Activated CD4-positive, alpha-beta memory T cell treated with anti-CD3 and anti-CD28 coated beads for 36 hours (primary cell): ENCODE results near the gene PDLIM5. TPM values are rescaled to one million over a fixed set of nuclear protein-coding genes. Genes with fewer than 3 reads are reported as not detected.

ENCODE experiments used
- CTCF ChIA-PET: fragments of 350-600 bp; sonication (Branson Sonifier 250); formaldehyde crosslinking; loops from one replicate; lab custom pipeline; 2021; ENCODE audit warnings: antibody characterized with exemption, inconsistent platforms; lab: Charles Lee
- POLR2A ChIA-PET: fragments of 350-600 bp; sonication (Branson Sonifier 250); formaldehyde crosslinking; loops from one replicate; lab custom pipeline; 2021; ENCODE audit warnings: antibody characterized with exemption; lab: Charles Lee
- DNase-seq: peaks from one replicate; pipeline ENCODE4 v3.0.0-alpha.2; 2020
- H3K27ac Mint-ChIP-seq: one replicate; pipeline ENCODE4 v1.8.0; 2021; ENCODE audit warnings: mixed read lengths
- H3K27me3 Mint-ChIP-seq: one replicate; pipeline ENCODE4 v1.8.0; 2021; ENCODE audit warnings: mixed read lengths
- H3K36me3 Mint-ChIP-seq: one replicate; pipeline ENCODE4 v1.8.0; 2021; ENCODE audit warnings: mixed read lengths
- H3K4me1 Mint-ChIP-seq: one replicate; pipeline ENCODE4 v1.8.0; 2021; ENCODE audit warnings: low read depth, mixed read lengths
- H3K4me3 Mint-ChIP-seq: one replicate; pipeline ENCODE4 v1.8.0; 2021; ENCODE audit warnings: mild to moderate bottlenecking, mixed read lengths
- H3K9me3 Mint-ChIP-seq: one replicate; pipeline ENCODE4 v1.8.0; 2021; ENCODE audit warnings: mixed read lengths
- intact Hi-C: fragments of 100-400 bp; cut with micrococcal nuclease; formaldehyde crosslinking; loops from one replicate; pipeline ENCODE4 v1.15.1; 2023
- total RNA-seq, 2 experiments: library from RNA; stranded (reverse); gene quantifications; one replicate each; pipeline ENCODE4 v1.2.3, GENCODE V29; 2021

PDLIM5 gene
- total RNA-seq, 2 experiments from 2014 or later, result 23.8 to 26.3 TPM

GRCh38 chr4:94689155-94689860 lies 237.6 kb downstream of the PDLIM5 start:
- Mint-ChIP-seq H3K36me3 (no peaks in the 10 kb centered on the region), H3K4me3 (no peak overlapping the region), H3K27ac (no peak overlapping the region), H3K9me3 (no peaks in the 10 kb centered on the region), H3K4me1 (no peaks in the 10 kb centered on the region), H3K27me3 (peaks cover 2% of the 10 kb centered on the region)
- DNase-seq, result no peak
- intact Hi-C loops, result no loop called here
- ChIA-PET POLR2A (no interaction called here), CTCF (no interaction called here)

- DNase-seq, result no peak
- Mint-ChIP-seq H3K27me3 (no peaks in the 10 kb centered on the region), H3K9me3 (no peaks in the 10 kb centered on the region), H3K4me3 (no peak overlapping the region), H3K36me3 (no peaks in the 10 kb centered on the region), H3K27ac (no peak overlapping the region), H3K4me1 (no peaks in the 10 kb centered on the region)
- POLR2A ChIA-PET, result no interaction called here
- CTCF ChIA-PET, result no interaction called here
- intact Hi-C loops, result no loop called here
These were observed 239.1 kb downstream of the PDLIM5 start for GRCh38 chr4:94690851-94691254.

GRCh38 chr4:94691552-94691951 lies 239.8 kb downstream of the PDLIM5 start:
- no peak overlapping the region for H3K27ac Mint-ChIP-seq
- ChIA-PET CTCF (no interaction called here), POLR2A (no interaction called here)
- intact Hi-C loops, result no loop called here
- no peak for DNase-seq
- no peaks in the 10 kb centered on the region for H3K4me1 Mint-ChIP-seq
- H3K4me3 Mint-ChIP-seq, result no peak overlapping the region
- H3K27me3 Mint-ChIP-seq, result no peaks in the 10 kb centered on the region
- no peaks in the 10 kb centered on the region for H3K9me3 Mint-ChIP-seq
- H3K36me3 Mint-ChIP-seq, result no peaks in the 10 kb centered on the region

GRCh38 chr4:94695384-94695783 lies 243.6 kb downstream of the PDLIM5 start:
- H3K4me1 Mint-ChIP-seq, result no peaks in the 10 kb centered on the region
- H3K27me3 Mint-ChIP-seq, result peaks cover under 1% of the 10 kb centered on the region
- no peaks in the 10 kb centered on the region for H3K36me3 Mint-ChIP-seq
- POLR2A ChIA-PET, result no interaction called here
- H3K9me3 Mint-ChIP-seq, result no peaks in the 10 kb centered on the region
- no peak for DNase-seq
- intact Hi-C loops, result no loop called here
- no peak overlapping the region for H3K27ac Mint-ChIP-seq
- no peak overlapping the region for H3K4me3 Mint-ChIP-seq
- CTCF ChIA-PET, result no interaction called here

GRCh38 chr4:94698187-94698586 lies 246.4 kb downstream of the PDLIM5 start:
- intact Hi-C loops, result no loop called here
- no peak overlapping the region for H3K27ac Mint-ChIP-seq
- H3K4me3 Mint-ChIP-seq, result no peak overlapping the region
- POLR2A ChIA-PET, result no interaction called here
- no peaks in the 10 kb centered on the region for H3K4me1 Mint-ChIP-seq
- CTCF ChIA-PET, result no interaction called here
- no peaks in the 10 kb centered on the region for H3K9me3 Mint-ChIP-seq
- DNase-seq, result no peak
- H3K27me3 Mint-ChIP-seq, result peaks cover 4% of the 10 kb centered on the region
- H3K36me3 Mint-ChIP-seq, result no peaks in the 10 kb centered on the region

GRCh38 chr4:94700298-94700697 lies 248.6 kb downstream of the PDLIM5 start:
- no peak for DNase-seq
- no peak overlapping the region for H3K4me3 Mint-ChIP-seq
- H3K36me3 Mint-ChIP-seq, result no peaks in the 10 kb centered on the region
- intact Hi-C loops, result no loop called here
- CTCF ChIA-PET, result no interaction called here
- peaks cover 4% of the 10 kb centered on the region for H3K27me3 Mint-ChIP-seq
- POLR2A ChIA-PET, result no interaction called here
- H3K4me1 Mint-ChIP-seq, result no peaks in the 10 kb centered on the region
- H3K9me3 Mint-ChIP-seq, result no peaks in the 10 kb centered on the region
- H3K27ac Mint-ChIP-seq, result no peak overlapping the region

- H3K4me3 Mint-ChIP-seq, result no peak overlapping the region
- no peaks in the 10 kb centered on the region for H3K36me3 Mint-ChIP-seq
- H3K27me3 Mint-ChIP-seq, result peaks cover 4% of the 10 kb centered on the region
- no peaks in the 10 kb centered on the region for H3K9me3 Mint-ChIP-seq
- POLR2A ChIA-PET, result no interaction called here
- intact Hi-C loops, result no loop called here
- CTCF ChIA-PET, result interaction anchor here (1.2 kb wide), 1 partner anchor 80 kb away, joined by 3 read pairs; no protein-coding TSS in a partner anchor
- H3K27ac Mint-ChIP-seq, result no peak overlapping the region
- H3K4me1 Mint-ChIP-seq, result no peaks in the 10 kb centered on the region
- no peak for DNase-seq
These were observed 250.0 kb downstream of the PDLIM5 start for GRCh38 chr4:94701631-94702300.

- Mint-ChIP-seq H3K27me3 (peaks cover 4% of the 10 kb centered on the region), H3K9me3 (peaks cover 6% of the 10 kb centered on the region), H3K4me3 (no peak overlapping the region), H3K4me1 (no peaks in the 10 kb centered on the region), H3K36me3 (no peaks in the 10 kb centered on the region), H3K27ac (no peak overlapping the region)
- DNase-seq, result no peak
- CTCF ChIA-PET, result no interaction called here
- POLR2A ChIA-PET, result no interaction called here
- intact Hi-C loops, result no loop called here
These were observed 259.9 kb downstream of the PDLIM5 start for GRCh38 chr4:94711635-94712034.

- H3K9me3 Mint-ChIP-seq, result no peaks in the 10 kb centered on the region
- no peaks in the 10 kb centered on the region for H3K36me3 Mint-ChIP-seq
- intact Hi-C loops, result no loop called here
- peaks cover 4% of the 10 kb centered on the region for H3K27me3 Mint-ChIP-seq
- no peak for DNase-seq
- POLR2A ChIA-PET, result no interaction called here
- no peak overlapping the region for H3K4me3 Mint-ChIP-seq
- no peak overlapping the region for H3K27ac Mint-ChIP-seq
- CTCF ChIA-PET, result no interaction called here
- H3K4me1 Mint-ChIP-seq, result no peaks in the 10 kb centered on the region
These were observed 262.8 kb downstream of the PDLIM5 start for GRCh38 chr4:94714365-94715160.

- Mint-ChIP-seq H3K27me3 (peaks cover 4% of the 10 kb centered on the region), H3K4me3 (no peak overlapping the region), H3K36me3 (no peaks in the 10 kb centered on the region), H3K9me3 (no peaks in the 10 kb centered on the region), H3K4me1 (no peaks in the 10 kb centered on the region), H3K27ac (no peak overlapping the region)
- no peak for DNase-seq
- ChIA-PET POLR2A (no interaction called here), CTCF (no interaction called here)
- intact Hi-C loops, result no loop called here
These were observed 264.0 kb downstream of the PDLIM5 start for GRCh38 chr4:94715726-94716125.
